Muscle layer of duodenum (tissue), 2 donors: ENCODE results near the gene C16orf89.
A peak's percentile ranks its signal among the peaks of the same experiment; 100 is the strongest.
"Not testable (repeated sequence)": the region's sequence is repeated elsewhere in the genome, so short reads cannot be mapped to it uniquely, and the experiment has no call there.

Experiments used
- H3K27ac ChIP-seq: one replicate; pipeline ENCODE4 v1.7.0; 2013; ENCODE audit warnings: mild to moderate bottlenecking, low read length
- H3K27me3 ChIP-seq: one replicate; pipeline ENCODE4 v1.7.0; 2013; ENCODE audit warnings: low read depth, mild to moderate bottlenecking, control low read depth, low read length
- H3K36me3 ChIP-seq, 2 donors: one replicate each; pipeline ENCODE4 v1.7.0; 2013; ENCODE audit warnings: low read length in 2 of 2, control low read depth in 1 of 2, mild to moderate bottlenecking in 1 of 2; ENCODE audit not compliant: insufficient read depth in 2 of 2, control insufficient read depth in 1 of 2
- H3K4me1 ChIP-seq, 2 donors: one replicate each; pipeline ENCODE4 v1.7.0; 2013; ENCODE audit warnings: low read length in 2 of 2, mild to moderate bottlenecking in 2 of 2, control low read depth in 1 of 2, moderate library complexity in 1 of 2; ENCODE audit not compliant: insufficient read depth in 2 of 2, control insufficient read depth in 1 of 2
- H3K4me3 ChIP-seq, 2 donors: one replicate each; pipeline ENCODE4 v1.7.0; 2013; ENCODE audit warnings: low read length in 2 of 2, low read depth in 1 of 2, mild to moderate bottlenecking in 1 of 2
- H3K9me3 ChIP-seq, 2 donors: one replicate each; pipeline ENCODE4 v1.7.0; 2013; ENCODE audit warnings: low read length in 2 of 2, control low read depth in 1 of 2, mild to moderate bottlenecking in 1 of 2; ENCODE audit not compliant: control insufficient read depth in 1 of 2
- donor health status: healthy.

C16orf89 gene

DNA sequence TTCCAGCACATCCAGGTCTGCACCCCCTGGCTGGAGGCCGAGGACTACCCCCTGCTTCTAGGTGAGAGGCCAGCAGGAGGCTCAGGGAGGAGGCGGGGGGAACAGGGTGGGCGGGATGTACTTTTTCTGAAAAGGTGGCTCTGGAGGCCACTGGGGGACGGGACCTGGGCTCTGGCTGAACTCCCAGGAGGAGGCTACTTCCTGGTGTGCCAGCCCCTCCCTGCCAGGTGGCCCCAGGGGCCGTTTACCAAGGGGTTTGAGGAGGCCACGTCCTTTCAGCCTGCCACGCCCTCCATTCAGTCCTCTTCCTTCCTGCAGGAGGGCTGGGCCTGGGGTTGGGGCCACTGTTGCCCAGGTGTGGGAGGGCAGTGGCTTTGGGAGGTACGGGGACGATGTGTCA lies 15.2 kb upstream of the C16orf89 start:
- H3K27ac ChIP-seq, H3K9me3 ChIP-seq, H3K4me1 ChIP-seq, H3K27me3 ChIP-seq, H3K4me3 ChIP-seq: not testable (repeated sequence)
- peaks cover 0 to 28% of the 10 kb centered on the region in 2 donors for H3K36me3 ChIP-seq

DNA sequence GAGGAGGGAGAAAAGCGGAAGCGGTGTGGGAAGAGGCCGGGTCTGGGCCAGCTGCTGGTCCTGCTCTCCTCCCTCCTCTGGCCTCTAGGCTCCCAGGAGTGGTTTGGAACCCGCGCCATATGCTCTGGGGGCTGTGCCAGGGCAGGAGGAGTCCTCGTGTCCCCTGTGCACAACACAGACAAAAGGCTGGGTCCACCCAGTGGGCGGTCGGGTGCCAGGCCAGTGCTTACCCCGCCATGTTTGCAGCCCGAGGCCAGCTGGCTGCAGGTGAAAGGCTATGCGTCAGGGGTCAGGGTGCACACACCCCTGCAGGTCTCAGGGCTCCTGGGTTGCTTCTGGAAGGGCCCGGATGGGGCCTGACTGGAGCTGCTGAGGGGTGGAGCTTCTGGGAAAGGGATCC lies 14.7 kb upstream of the C16orf89 start:
- not testable (repeated sequence) for H3K27me3 ChIP-seq, H3K4me1 ChIP-seq, H3K4me3 ChIP-seq, H3K9me3 ChIP-seq, H3K27ac ChIP-seq
- peaks cover 5 to 34% of the 10 kb centered on the region in 2 donors for H3K36me3 ChIP-seq

DNA sequence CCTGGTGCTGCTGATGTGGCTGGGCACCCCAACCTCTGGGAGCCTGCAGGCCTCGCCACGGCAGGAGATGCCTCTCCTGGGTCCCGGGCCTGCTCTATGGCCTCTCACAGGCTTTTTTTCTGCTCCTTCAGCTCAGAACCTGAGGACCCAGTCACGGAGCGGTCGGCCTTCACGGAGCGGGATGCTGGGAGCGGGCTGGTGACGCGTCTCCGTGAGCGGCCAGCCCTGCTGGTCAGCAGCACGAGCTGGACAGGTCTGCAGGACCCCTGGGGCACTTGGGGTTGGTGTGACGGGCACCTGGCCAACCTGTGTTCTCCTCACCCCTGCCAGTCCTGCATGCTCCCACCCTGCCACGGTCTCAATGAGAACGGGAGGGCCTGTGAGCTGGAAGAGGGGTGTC lies 12.9 kb upstream of the C16orf89 start:
- no peak overlapping the region for H3K4me3 ChIP-seq
- no peaks in the 10 kb centered on the region for H3K9me3 ChIP-seq
- H3K36me3 ChIP-seq: peaks cover 9 to 36% of the 10 kb centered on the region in 2 donors
- H3K27ac ChIP-seq: no peak overlapping the region
- H3K4me1 ChIP-seq: no peaks in the 10 kb centered on the region
- H3K27me3 ChIP-seq: no peaks in the 10 kb centered on the region

DNA sequence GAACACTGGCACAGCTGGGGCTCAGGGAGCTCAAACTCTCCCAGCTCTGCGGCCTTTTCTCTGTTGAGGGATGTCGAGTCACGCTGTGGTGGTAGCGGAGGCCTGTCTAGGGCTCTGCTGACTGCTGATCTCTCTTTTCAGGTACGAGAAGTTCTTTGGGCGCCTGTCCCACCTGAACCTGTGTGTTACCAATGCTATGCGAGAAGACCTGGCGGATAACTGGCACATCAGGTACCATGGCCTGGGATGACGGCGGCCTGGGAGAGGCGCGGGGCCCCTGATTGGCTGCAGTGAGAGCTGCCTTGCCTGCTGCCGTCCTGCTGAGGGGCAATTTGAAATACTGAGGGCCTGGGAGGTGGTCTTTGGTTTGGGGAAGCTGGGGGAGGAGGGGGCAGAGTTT lies 11.5 kb upstream of the C16orf89 start:
- Histone ChIP-seq H3K36me3 (peaks cover 9 to 30% of the 10 kb centered on the region in 2 donors), H3K4me1 (peaks cover 7 to 8% of the 10 kb centered on the region in 2 donors), H3K27me3 (no peaks in the 10 kb centered on the region)

DNA sequence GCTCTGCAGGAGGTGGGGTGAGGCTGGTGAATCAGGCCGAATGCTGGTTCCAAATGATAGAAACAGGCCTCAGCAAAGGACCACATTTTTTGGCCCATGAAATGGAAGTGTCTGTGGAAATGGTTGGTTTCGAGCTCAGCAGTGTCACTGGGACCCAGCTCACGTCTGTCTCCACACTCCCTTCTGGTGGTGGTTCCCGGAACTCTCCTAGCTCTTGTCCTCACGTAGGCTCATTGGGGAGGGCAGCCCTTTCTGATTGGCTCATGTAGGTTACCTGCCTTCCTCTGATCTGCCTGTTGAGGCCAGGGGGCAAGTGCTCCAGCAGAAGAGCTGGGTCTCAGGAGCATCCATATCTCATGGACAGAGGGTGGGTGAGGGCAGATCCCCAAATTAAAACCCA lies 9.9 kb upstream of the C16orf89 start:
- H3K27ac ChIP-seq: no peak overlapping the region
- peaks cover 7 to 10% of the 10 kb centered on the region in 2 donors for H3K4me1 ChIP-seq
- peaks cover 9 to 26% of the 10 kb centered on the region in 2 donors for H3K36me3 ChIP-seq

More for the DNA sequence above, 11.5 kb upstream of the C16orf89 start:
- Histone ChIP-seq H3K4me3 (no peak overlapping the region), H3K27ac (no peak overlapping the region), H3K9me3 (no peaks in the 10 kb centered on the region)

DNA sequence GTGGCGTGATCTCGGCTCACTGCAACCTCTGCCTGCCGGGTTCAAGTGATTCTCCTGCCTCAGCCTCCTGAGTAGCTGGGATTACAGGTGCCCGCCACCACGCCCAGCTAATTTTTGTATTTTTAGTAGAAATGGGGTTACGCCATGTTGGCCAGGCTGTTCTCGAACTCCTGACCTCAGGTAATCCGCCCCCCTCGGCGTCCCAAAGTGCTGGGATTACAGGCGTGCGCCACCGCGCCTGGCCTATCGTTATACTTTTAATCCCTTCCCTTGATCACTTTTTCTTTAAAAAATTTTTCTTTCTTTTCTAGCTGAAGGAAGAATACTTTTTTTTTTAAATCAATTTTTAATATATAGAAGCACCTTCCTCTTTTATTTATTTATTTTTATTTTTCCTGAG lies 8.0 kb upstream of the C16orf89 start:
- not testable (repeated sequence) for H3K4me3 ChIP-seq, H3K27me3 ChIP-seq, H3K27ac ChIP-seq, H3K9me3 ChIP-seq
- Histone ChIP-seq H3K4me1 (peaks cover 7 to 10% of the 10 kb centered on the region in 2 donors), H3K36me3 (peaks cover 9 to 26% of the 10 kb centered on the region in 2 donors)

More for the DNA sequence above, 9.9 kb upstream of the C16orf89 start:
- no peak overlapping the region for H3K4me3 ChIP-seq
- H3K27me3 ChIP-seq: no peaks in the 10 kb centered on the region
- no peaks in the 10 kb centered on the region for H3K9me3 ChIP-seq

DNA sequence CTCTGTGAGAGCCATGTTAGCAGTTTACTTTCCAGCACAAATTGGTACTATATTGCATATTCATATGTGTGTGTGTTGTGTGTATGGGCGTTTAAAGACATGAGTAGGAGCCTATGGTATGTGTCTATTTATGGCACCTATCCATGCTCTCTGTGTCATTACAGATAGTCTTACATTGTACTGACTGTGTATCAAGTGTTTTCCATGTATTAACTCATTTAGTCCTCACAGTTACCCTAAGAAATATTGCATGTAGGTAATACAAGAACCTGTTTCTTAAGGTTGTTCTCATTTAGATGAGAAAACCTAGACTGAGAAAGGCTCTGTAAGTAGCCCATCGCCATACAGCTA lies 7.5 kb upstream of the C16orf89 start:
- H3K4me3 ChIP-seq: no peak overlapping the region
- H3K4me1 ChIP-seq: peaks cover 7 to 10% of the 10 kb centered on the region in 2 donors
- H3K36me3 ChIP-seq: peaks cover 9 to 26% of the 10 kb centered on the region in 2 donors
- H3K27me3 ChIP-seq: no peaks in the 10 kb centered on the region
- no peak overlapping the region for H3K27ac ChIP-seq
- H3K9me3 ChIP-seq: no peaks in the 10 kb centered on the region

DNA sequence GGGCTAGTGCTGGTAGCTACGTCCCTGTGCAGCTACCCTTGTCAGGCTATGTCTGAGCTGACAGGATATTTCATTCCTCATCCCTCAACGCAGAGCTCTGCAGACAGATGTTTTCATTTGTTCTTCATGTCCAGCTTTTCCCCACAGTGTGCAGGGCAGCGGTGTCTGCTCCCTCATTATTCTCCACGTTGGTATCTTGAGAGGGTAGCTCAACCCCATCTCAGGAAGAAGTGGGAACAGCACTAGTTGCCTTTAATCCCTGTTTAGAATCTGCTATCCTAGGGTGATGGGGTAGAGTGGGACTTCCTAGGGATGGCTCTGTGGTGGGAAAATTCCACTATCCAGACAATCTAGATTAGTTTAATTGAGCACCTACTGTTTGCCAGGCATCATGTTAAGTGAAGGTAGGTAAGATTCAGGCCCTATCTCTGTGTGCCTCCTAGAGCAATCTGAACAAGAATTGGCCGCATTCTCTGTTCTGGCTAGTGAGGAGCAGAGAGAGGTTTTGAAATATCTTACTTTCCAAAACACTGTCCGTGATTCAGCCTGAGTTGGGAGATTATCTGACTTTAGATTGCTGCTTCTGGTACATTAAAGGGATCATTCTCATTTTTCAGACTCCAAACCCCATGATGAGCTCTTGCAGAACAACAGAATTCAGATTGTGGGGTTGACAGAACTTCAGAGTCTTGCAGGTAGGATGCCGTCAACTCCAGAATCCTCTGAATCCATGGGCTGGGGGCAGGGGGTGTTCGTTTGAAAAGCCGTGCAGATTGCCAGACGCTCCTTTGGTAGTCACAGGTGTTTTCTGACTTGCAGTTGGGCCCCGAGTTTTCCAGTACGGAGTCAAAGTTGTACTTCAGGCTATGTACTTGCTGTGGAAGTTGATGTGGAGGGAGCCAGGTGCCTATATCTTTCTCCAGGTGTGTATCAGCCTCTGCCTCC lies 6.8 kb upstream of the C16orf89 start:
- Histone ChIP-seq H3K4me1 (peaks cover 7 to 10% of the 10 kb centered on the region in 2 donors), H3K27ac (peak overlapping the region; percentile 79), H3K36me3 (peaks cover 9 to 24% of the 10 kb centered on the region in 2 donors), H3K27me3 (no peaks in the 10 kb centered on the region), H3K4me3 (peak overlapping the region; percentile 81 to 86), H3K9me3 (no peaks in the 10 kb centered on the region)

DNA sequence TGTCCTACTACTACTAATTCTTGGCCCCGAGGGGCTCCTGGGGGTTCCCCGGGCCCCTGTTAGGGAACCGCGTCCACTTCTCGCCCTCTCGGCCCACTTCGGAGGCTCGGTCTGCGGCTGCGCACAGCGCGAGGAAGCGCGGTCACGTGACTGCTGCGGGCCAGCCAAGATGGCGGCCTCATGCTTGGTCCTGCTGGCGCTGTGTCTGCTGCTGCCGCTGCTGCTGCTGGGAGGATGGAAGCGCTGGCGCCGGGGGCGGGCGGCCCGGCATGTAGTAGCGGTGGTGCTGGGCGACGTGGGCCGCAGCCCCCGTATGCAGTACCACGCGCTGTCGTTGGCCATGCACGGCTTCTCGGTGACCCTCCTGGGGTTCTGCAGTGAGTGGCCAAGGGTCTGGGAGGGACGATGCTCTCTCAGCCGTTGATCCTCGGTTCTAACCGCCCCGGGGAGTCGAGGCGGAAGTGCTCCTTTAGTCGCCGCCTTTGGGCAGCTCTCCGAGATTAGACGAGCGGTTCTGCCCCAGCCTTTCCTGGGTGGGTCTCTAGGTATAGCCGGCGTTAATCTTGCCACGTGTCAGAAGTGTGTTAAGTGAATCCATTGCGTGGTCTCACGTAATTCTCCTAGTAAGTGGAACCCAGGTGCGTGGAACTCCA lies 6.1 kb upstream of the C16orf89 start, which contains the start of gene ALG1:
Gene ALG1 (plus strand): TSS at position 163 of the 653 bp plus-strand sequence. CDS start 7 bp downstream, at position 170.
- no peaks in the 10 kb centered on the region for H3K27me3 ChIP-seq
- peaks cover 9 to 19% of the 10 kb centered on the region in 2 donors for H3K36me3 ChIP-seq
- H3K27ac ChIP-seq: peak within 1 kb of the TSS; percentile 79
- H3K9me3 ChIP-seq: no peaks in the 10 kb centered on the region
- H3K4me3 ChIP-seq: peak within 1 kb of the TSS; percentile 81 to 86
- H3K4me1 ChIP-seq: peaks cover 7 to 10% of the 10 kb centered on the region in 2 donors

DNA sequence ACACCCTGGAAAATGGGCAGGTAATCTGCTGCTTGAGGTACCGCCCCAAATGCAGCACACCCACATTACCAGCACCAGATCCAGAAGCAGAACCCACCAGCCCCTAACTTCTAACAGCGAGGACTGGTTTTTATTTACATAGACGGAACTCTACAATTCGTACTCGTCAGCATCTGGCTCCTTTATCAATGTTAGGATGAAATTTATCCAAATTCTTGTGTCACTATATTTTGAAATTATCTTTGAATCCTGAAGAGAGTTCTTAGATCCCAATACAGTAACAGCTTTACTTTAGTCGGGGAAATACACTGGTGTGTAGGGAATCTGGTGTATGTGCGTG lies 5.6 kb upstream of the C16orf89 start:
- no peaks in the 10 kb centered on the region for H3K27me3 ChIP-seq

DNA sequence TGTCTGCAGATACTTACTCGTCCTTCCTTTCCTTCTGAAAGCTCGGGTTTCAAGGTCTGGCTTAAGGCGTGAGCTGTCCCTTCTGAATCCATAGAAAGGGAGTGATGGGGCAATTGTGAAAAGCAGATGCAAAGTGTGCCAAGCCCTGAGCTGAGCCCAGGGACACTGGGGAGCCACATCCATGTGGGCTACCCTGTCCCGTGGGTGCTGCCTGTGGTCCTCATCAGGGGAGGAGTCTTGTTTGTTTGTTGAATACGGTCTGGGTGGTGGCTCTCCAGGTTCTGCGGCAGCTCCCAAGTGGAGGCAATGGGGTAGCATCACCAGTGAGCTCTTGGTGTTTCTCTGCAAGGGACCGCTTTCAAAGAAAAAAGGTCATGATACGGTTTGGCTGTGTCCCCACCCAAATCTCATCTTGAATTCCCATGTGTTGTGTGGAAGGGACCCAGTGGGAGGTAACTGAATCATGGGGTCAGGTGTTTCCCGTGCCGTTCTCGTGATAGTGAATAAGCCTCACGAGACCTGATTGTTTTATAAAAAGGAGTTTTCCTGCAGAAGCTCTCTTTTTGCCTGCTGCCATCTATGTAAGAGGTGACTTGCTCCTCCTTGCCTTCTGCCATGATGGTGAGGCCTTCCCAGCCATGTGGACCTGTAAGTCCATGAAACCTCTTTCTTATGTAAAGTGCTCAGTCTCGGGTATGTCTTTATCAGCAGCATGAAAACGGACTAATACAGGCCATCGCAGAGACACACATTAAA lies 4.9 kb upstream of the C16orf89 start:
- H3K4me1 ChIP-seq: peaks cover 7 to 10% of the 10 kb centered on the region in 2 donors
- H3K36me3 ChIP-seq: peaks cover 6 to 8% of the 10 kb centered on the region in 2 donors
- no peak overlapping the region for H3K27ac ChIP-seq
- no peaks in the 10 kb centered on the region for H3K9me3 ChIP-seq
- H3K27me3 ChIP-seq: no peaks in the 10 kb centered on the region
- H3K4me3 ChIP-seq: no peak overlapping the region

More for the DNA sequence above, 5.6 kb upstream of the C16orf89 start:
- peak overlapping the region; percentile 81 to 86 for H3K4me3 ChIP-seq
- peaks cover 7 to 10% of the 10 kb centered on the region in 2 donors for H3K4me1 ChIP-seq
- H3K36me3 ChIP-seq: peaks cover 9 to 15% of the 10 kb centered on the region in 2 donors
- H3K27ac ChIP-seq: peak overlapping the region; percentile 79
- no peaks in the 10 kb centered on the region for H3K9me3 ChIP-seq
